ENCODE results near the gene FAM25A. TPM values are rescaled to one million over a fixed set of nuclear protein-coding genes. Genes with fewer than 3 reads are reported as not detected.

The FAM25A gene
- total RNA-seq, 1 donor from 2014 or later: not detected

DNA sequence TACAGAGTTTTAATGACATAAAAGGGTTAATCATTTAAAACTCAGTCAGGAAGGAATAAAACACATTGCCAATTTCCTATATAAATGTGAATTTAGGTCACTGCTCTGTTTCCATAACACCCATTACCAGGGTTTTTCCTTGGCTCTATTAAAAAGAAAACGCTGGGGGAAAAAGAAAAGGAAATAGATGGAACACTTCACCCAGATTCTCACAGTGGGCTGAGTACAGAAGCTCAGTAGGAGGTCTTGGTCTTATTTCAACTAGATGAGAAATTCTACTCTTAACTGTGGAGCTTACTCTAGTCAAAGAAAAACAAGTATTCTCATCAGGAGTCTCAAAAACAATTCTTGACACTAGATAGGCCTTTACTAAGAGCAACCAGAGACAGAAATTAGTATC lies 38.1 kb downstream of the FAM25A start:
- peaks cover 0 to 7% (median 0%) of the 10 kb centered on the region in 3 donors for H3K4me1 ChIP-seq (ENCODE audit: control insufficient read depth in 3 of 3, insufficient read depth in 3 of 3, low read length in 3 of 3)
- no peak overlapping the region for H3K9ac ChIP-seq (ENCODE audit: low read depth in 1 of 3, low read length in 3 of 3)
- no peaks in the 10 kb centered on the region for H3K9me3 ChIP-seq (ENCODE audit: control insufficient read depth in 3 of 3, low read length in 3 of 3)
- H3K27ac ChIP-seq (ENCODE audit: low read depth, low read length): no peak overlapping the region
- H3K4me3 ChIP-seq (ENCODE audit: low read length in 3 of 3): no peak overlapping the region
- peaks cover 21 to 49% (median 42%) of the 10 kb centered on the region in 3 donors for H3K36me3 ChIP-seq (ENCODE audit: control insufficient read depth in 3 of 3, insufficient read depth in 3 of 3, low read length in 3 of 3)
- no peaks in the 10 kb centered on the region for H3K27me3 ChIP-seq (ENCODE audit: control insufficient read depth in 3 of 3, insufficient read depth in 3 of 3, low read length in 3 of 3)

DNA sequence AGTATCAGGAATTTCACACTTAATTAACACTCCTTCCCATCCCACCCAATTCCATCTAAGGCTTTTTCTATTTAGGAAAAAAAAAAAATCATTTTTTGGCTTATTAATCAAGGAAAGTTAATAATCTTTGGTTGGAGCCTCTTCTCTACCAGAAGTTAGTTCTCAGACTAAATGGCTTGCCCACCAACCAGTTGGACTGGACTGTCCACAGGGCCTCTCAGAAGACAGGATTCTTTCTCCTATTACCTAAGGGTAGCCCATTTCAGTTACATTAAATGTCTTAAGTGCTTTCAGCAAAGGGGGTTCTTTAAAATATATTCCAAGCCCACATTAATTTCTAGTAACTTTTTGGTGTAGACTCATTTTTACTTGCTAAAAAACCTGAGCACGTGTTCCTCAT lies 39.3 kb downstream of the FAM25A start:
- no peaks in the 10 kb centered on the region for H3K27me3 ChIP-seq (ENCODE audit: control insufficient read depth in 3 of 3, insufficient read depth in 3 of 3, low read length in 3 of 3)
- H3K36me3 ChIP-seq (ENCODE audit: control insufficient read depth in 3 of 3, insufficient read depth in 3 of 3, low read length in 3 of 3): peaks cover 21 to 49% (median 39%) of the 10 kb centered on the region in 3 donors
- no peak overlapping the region for H3K27ac ChIP-seq (ENCODE audit: low read depth, low read length)
- H3K9ac ChIP-seq (ENCODE audit: low read depth in 1 of 3, low read length in 3 of 3): no peak overlapping the region
- H3K4me1 ChIP-seq (ENCODE audit: control insufficient read depth in 3 of 3, insufficient read depth in 3 of 3, low read length in 3 of 3): peaks cover 0 to 6% (median 0%) of the 10 kb centered on the region in 3 donors
- no peak overlapping the region for H3K4me3 ChIP-seq (ENCODE audit: low read length in 3 of 3)
- no peaks in the 10 kb centered on the region for H3K9me3 ChIP-seq (ENCODE audit: control insufficient read depth in 3 of 3, low read length in 3 of 3)

DNA sequence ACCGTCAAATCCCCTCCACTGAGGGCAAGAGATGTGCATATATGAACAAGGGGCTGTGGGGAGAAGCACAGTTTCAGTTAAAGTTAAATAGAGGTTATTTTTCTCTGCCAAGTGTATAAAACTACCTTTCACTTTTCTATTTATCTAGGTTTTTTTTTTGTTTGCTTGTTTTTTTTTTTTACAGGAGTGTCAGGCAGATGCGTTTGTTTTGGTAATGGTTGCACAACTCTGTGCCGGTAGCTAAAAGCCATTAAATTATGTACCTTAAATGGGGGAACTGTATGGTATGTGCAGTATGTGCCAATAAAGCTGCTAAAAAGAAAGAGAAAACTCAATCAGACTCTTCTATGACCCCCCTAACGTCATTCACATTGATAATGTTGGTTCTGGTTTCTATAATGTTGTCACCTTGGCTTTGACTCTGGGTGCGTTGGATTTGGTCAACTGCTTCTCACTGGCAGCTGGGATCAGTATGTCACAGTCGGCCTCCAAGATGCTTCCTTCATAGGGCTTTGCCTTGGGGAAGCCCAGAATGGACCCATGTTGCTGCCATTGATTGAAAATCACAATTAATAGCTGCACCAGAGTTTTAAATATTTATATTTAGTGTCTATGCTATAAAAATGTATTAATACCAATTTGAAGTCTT lies 40.3 kb downstream of the FAM25A start:
- no peak overlapping the region for H3K27ac ChIP-seq (ENCODE audit: low read depth, low read length)
- H3K4me3 ChIP-seq (ENCODE audit: low read length in 3 of 3): no peak overlapping the region
- H3K36me3 ChIP-seq (ENCODE audit: control insufficient read depth in 3 of 3, insufficient read depth in 3 of 3, low read length in 3 of 3): peaks cover 21 to 46% (median 41%) of the 10 kb centered on the region in 3 donors
- H3K9me3 ChIP-seq (ENCODE audit: control insufficient read depth in 3 of 3, low read length in 3 of 3): no peaks in the 10 kb centered on the region
- no peaks in the 10 kb centered on the region for H3K4me1 ChIP-seq (ENCODE audit: control insufficient read depth in 3 of 3, insufficient read depth in 3 of 3, low read length in 3 of 3)
- no peaks in the 10 kb centered on the region for H3K27me3 ChIP-seq (ENCODE audit: control insufficient read depth in 3 of 3, insufficient read depth in 3 of 3, low read length in 3 of 3)
- no peak overlapping the region for H3K9ac ChIP-seq (ENCODE audit: low read depth in 1 of 3, low read length in 3 of 3)

DNA sequence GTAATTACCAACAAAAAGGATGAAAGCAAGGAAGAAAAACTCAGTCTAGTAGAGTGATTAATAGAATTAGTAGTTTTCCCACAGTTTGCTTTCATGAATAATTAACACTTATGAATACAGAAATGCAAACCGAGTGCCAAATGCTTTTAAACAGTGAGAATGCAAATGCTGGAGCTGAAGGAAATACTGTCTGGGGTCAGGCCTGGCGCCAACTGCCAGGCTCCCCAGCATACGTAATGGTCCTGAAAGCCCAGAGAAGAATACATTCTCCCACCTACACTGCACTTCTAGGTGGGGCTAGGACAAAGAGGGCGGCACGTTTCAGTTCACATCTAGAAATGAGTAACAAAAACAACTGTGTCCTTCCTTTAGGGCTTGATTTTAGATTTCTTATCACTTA lies 44.6 kb downstream of the FAM25A start:
- no peaks in the 10 kb centered on the region for H3K27me3 ChIP-seq (ENCODE audit: control insufficient read depth in 3 of 3, insufficient read depth in 3 of 3, low read length in 3 of 3)
- no peaks in the 10 kb centered on the region for H3K9me3 ChIP-seq (ENCODE audit: control insufficient read depth in 3 of 3, low read length in 3 of 3)
- no peak overlapping the region for H3K27ac ChIP-seq (ENCODE audit: low read depth, low read length)
- no peaks in the 10 kb centered on the region for H3K4me1 ChIP-seq (ENCODE audit: control insufficient read depth in 3 of 3, insufficient read depth in 3 of 3, low read length in 3 of 3)
- H3K36me3 ChIP-seq (ENCODE audit: control insufficient read depth in 3 of 3, insufficient read depth in 3 of 3, low read length in 3 of 3): peaks cover 18 to 59% (median 42%) of the 10 kb centered on the region in 3 donors
- H3K9ac ChIP-seq (ENCODE audit: low read depth in 1 of 3, low read length in 3 of 3): no peak overlapping the region
- H3K4me3 ChIP-seq (ENCODE audit: low read length in 3 of 3): no peak overlapping the region

DNA sequence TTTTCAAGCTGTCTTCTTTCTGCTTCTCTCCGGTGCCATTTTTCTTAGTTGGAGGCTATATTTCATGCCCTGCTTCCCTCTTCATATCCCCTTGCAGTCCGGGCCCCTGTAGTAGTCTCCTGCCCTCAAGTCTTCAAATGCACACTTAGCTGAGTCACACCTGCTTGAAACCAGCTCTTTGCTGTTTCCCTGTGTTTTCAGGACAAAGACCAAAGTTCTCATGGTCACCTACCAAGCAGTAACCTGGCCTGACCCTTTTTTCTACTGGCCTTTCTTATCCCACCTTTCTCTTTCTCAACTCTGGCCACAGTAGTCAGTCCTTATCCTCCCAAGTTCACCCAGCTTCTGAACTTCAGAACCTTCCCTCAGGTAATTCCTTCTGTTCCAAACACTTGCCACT lies 46.1 kb downstream of the FAM25A start:
- Histone ChIP-seq H3K4me3 (ENCODE audit: low read length in 3 of 3) (no peak overlapping the region), H3K27me3 (ENCODE audit: control insufficient read depth in 3 of 3, insufficient read depth in 3 of 3, low read length in 3 of 3) (no peaks in the 10 kb centered on the region), H3K9me3 (ENCODE audit: control insufficient read depth in 3 of 3, low read length in 3 of 3) (no peaks in the 10 kb centered on the region), H3K9ac (ENCODE audit: low read depth in 1 of 3, low read length in 3 of 3) (no peak overlapping the region), H3K36me3 (ENCODE audit: control insufficient read depth in 3 of 3, insufficient read depth in 3 of 3, low read length in 3 of 3) (peaks cover 11 to 50% (median 33%) of the 10 kb centered on the region in 3 donors), H3K4me1 (ENCODE audit: control insufficient read depth in 3 of 3, insufficient read depth in 3 of 3, low read length in 3 of 3) (no peaks in the 10 kb centered on the region), H3K27ac (ENCODE audit: low read depth, low read length) (no peak overlapping the region)

DNA sequence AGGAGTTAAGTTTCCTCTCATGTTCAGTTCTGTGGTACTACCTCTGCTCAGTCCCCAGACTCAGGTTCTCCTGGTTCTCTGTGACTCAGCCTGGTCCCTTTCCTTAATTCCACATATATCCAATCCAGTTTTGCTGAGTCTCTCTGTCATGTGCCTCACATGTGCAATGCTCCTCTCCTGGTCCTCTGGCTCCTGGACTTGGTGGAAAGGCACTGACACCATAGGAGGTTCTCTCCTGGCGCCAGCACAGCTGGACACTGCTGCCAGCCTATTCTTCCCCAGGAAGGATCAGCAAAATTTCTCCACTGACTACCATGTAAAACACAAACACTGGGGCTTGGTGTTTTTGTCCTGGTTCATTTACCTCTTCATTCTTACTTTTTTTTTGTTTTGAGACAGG lies 46.8 kb downstream of the FAM25A start:
- H3K4me3 ChIP-seq (ENCODE audit: low read length in 3 of 3): no peak overlapping the region
- H3K4me1 ChIP-seq (ENCODE audit: control insufficient read depth in 3 of 3, insufficient read depth in 3 of 3, low read length in 3 of 3): no peaks in the 10 kb centered on the region
- H3K36me3 ChIP-seq (ENCODE audit: control insufficient read depth in 3 of 3, insufficient read depth in 3 of 3, low read length in 3 of 3): peaks cover 8 to 46% (median 34%) of the 10 kb centered on the region in 3 donors
- H3K27me3 ChIP-seq (ENCODE audit: control insufficient read depth in 3 of 3, insufficient read depth in 3 of 3, low read length in 3 of 3): no peaks in the 10 kb centered on the region
- no peak overlapping the region for H3K27ac ChIP-seq (ENCODE audit: low read depth, low read length)
- H3K9me3 ChIP-seq (ENCODE audit: control insufficient read depth in 3 of 3, low read length in 3 of 3): no peaks in the 10 kb centered on the region
- no peak overlapping the region for H3K9ac ChIP-seq (ENCODE audit: low read depth in 1 of 3, low read length in 3 of 3)

DNA sequence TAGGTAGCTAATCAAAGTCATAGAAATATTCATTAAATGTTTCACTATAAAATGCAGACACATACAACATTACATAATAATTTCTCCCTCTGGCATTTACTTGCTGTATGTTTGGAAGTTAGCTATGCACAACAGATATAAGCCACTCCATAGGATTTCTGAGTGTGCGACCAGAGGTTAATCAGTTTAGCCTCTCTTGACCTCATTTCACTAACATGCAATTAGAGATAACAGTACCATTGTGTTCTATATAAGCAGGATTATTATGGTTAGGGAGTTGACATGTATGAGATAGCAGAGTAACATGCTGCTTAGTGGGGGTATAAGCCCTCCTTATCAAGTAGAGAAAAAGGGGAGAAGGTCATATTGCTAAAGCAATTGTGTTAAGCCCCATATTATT lies 48.2 kb downstream of the FAM25A start:
- H3K4me1 ChIP-seq (ENCODE audit: control insufficient read depth in 3 of 3, insufficient read depth in 3 of 3, low read length in 3 of 3): no peaks in the 10 kb centered on the region
- no peaks in the 10 kb centered on the region for H3K9me3 ChIP-seq (ENCODE audit: control insufficient read depth in 3 of 3, low read length in 3 of 3)
- H3K27ac ChIP-seq (ENCODE audit: low read depth, low read length): no peak overlapping the region
- H3K27me3 ChIP-seq (ENCODE audit: control insufficient read depth in 3 of 3, insufficient read depth in 3 of 3, low read length in 3 of 3): no peaks in the 10 kb centered on the region
- H3K9ac ChIP-seq (ENCODE audit: low read depth in 1 of 3, low read length in 3 of 3): no peak overlapping the region
- H3K4me3 ChIP-seq (ENCODE audit: low read length in 3 of 3): no peak overlapping the region
- H3K36me3 ChIP-seq (ENCODE audit: control insufficient read depth in 3 of 3, insufficient read depth in 3 of 3, low read length in 3 of 3): peaks cover 10 to 45% (median 40%) of the 10 kb centered on the region in 3 donors

DNA sequence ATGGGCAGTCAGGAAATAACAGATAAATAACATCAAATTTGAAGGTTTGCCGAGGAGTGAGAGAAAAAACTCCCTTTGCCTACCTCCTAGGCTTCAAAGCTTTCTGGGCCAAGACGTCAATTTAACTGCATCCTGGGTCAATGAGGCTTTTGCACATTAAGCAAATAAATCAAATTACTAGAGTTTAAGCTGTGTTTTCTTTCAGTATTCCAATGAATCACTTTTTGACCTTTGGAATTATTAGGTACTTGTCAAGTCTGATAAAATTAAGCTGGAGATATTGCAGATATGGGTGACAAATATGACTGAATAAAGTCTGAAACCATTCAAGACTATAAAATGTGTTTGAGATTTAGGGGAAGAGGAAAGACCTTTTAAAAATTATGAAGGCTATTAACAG lies 52.4 kb downstream of the FAM25A start:
- H3K4me1 ChIP-seq (ENCODE audit: control insufficient read depth in 3 of 3, insufficient read depth in 3 of 3, low read length in 3 of 3): no peaks in the 10 kb centered on the region
- H3K27me3 ChIP-seq (ENCODE audit: control insufficient read depth in 3 of 3, insufficient read depth in 3 of 3, low read length in 3 of 3): no peaks in the 10 kb centered on the region
- H3K4me3 ChIP-seq (ENCODE audit: low read length in 3 of 3): no peak overlapping the region
- H3K9me3 ChIP-seq (ENCODE audit: control insufficient read depth in 3 of 3, low read length in 3 of 3): no peaks in the 10 kb centered on the region
- no peak overlapping the region for H3K27ac ChIP-seq (ENCODE audit: low read depth, low read length)
- H3K36me3 ChIP-seq (ENCODE audit: control insufficient read depth in 3 of 3, insufficient read depth in 3 of 3, low read length in 3 of 3): peaks cover 6 to 22% (median 14%) of the 10 kb centered on the region in 3 donors
- H3K9ac ChIP-seq (ENCODE audit: low read depth in 1 of 3, low read length in 3 of 3): no peak overlapping the region

Small RNAs within 50 kb of the gene (small RNA-seq; reads per million reads assigned to genes)
- gene AL136982.5: not detected
- not detected for gene BMS1P3
- gene FAM25A: not detected
- not detected for gene RNU6-529P

Other genes starting within 250 kb of the FAM25A start
- 25.6 TPM for gene MMRN2, start 62.7 kb upstream of the FAM25A start, total RNA-seq
- gene SNCG, start 61.7 kb upstream of the FAM25A start, total RNA-seq: 4.2 TPM
- gene ADIRF, start 51.8 kb upstream of the FAM25A start, total RNA-seq: 11.5 TPM
- 108 TPM for gene GLUD1, start 74.5 kb downstream of the FAM25A start, total RNA-seq
- 19.3 TPM for gene SHLD2, start 74.9 kb downstream of the FAM25A start, total RNA-seq
- gene NUTM2A, start 205.2 kb downstream of the FAM25A start, total RNA-seq: 1.0 TPM